Measurements from ENCODE around the gene PDE6H. TPM values are rescaled to one million over a fixed set of nuclear protein-coding genes. Genes with fewer than 3 reads are reported as not detected.
A peak's percentile ranks its signal among the peaks of the same experiment; 100 is the strongest.

PDE6H gene
- total RNA-seq, 1 donor: not detected

- no peak for DNase-seq (ENCODE audit: insufficient read length, low spot score, missing footprints)
- H3K27ac ChIP-seq (ENCODE audit: low read depth, low read length): no peak overlapping the region
- no peaks in the 10 kb centered on the region for H3K36me3 ChIP-seq (ENCODE audit: insufficient read depth, low read length)
- H4K20me1 ChIP-seq (ENCODE audit: insufficient read depth, low read length): no peaks in the 10 kb centered on the region
- H3K9me3 ChIP-seq (ENCODE audit: low read depth, low read length): no peaks in the 10 kb centered on the region
- no peak overlapping the region for H3K4me2 ChIP-seq (ENCODE audit: insufficient read depth, low read length)
- H3K4me1 ChIP-seq (ENCODE audit: insufficient read depth, low read length): peaks cover 29% of the 10 kb centered on the region
- peak overlapping the region; percentile 39 for H2AFZ ChIP-seq (ENCODE audit: low read length)
- no peaks in the 10 kb centered on the region for H3K27me3 ChIP-seq (ENCODE audit: insufficient read depth, low read length)
- no peak overlapping the region for H3K4me3 ChIP-seq (ENCODE audit: insufficient read depth, low read length)
- TF ChIP-seq CTCF (IDR thresholded peaks at IDR 0.05; ENCODE audit: extremely low read depth, low read depth, low read length): no peak
- H3K79me2 ChIP-seq (ENCODE audit: insufficient read depth, low read length): no peaks in the 10 kb centered on the region
These were observed 22.4 kb upstream of the PDE6H start for GRCh38 chr12:14950421-14950820.

GRCh38 chr12:14950982-14951746 is 21.7 kb upstream of the PDE6H start:
- Histone ChIP-seq H3K9me3 (ENCODE audit: low read depth, low read length) (no peaks in the 10 kb centered on the region), H3K4me1 (ENCODE audit: insufficient read depth, low read length) (peaks cover 29% of the 10 kb centered on the region), H4K20me1 (ENCODE audit: insufficient read depth, low read length) (no peaks in the 10 kb centered on the region), H3K36me3 (ENCODE audit: insufficient read depth, low read length) (no peaks in the 10 kb centered on the region), H2AFZ (ENCODE audit: low read length) (peak overlapping the region; percentile 45), H3K27me3 (ENCODE audit: insufficient read depth, low read length) (no peaks in the 10 kb centered on the region), H3K4me3 (ENCODE audit: insufficient read depth, low read length) (no peak overlapping the region), H3K27ac (ENCODE audit: low read depth, low read length) (peak overlapping the region; percentile 48), H3K79me2 (ENCODE audit: insufficient read depth, low read length) (no peaks in the 10 kb centered on the region), H3K4me2 (ENCODE audit: insufficient read depth, low read length) (no peak overlapping the region)
- DNase-seq (ENCODE audit: insufficient read length, low spot score, missing footprints): no peak
- no peak for TF ChIP-seq CTCF (IDR thresholded peaks at IDR 0.05; ENCODE audit: extremely low read depth, low read depth, low read length)

- Histone ChIP-seq H3K9me3 (ENCODE audit: low read depth, low read length) (no peaks in the 10 kb centered on the region), H4K20me1 (ENCODE audit: insufficient read depth, low read length) (no peaks in the 10 kb centered on the region), H3K36me3 (ENCODE audit: insufficient read depth, low read length) (no peaks in the 10 kb centered on the region), H3K27ac (ENCODE audit: low read depth, low read length) (peak overlapping the region; percentile 48), H3K4me2 (ENCODE audit: insufficient read depth, low read length) (no peak overlapping the region), H3K4me3 (ENCODE audit: insufficient read depth, low read length) (no peak overlapping the region), H3K27me3 (ENCODE audit: insufficient read depth, low read length) (no peaks in the 10 kb centered on the region), H3K79me2 (ENCODE audit: insufficient read depth, low read length) (no peaks in the 10 kb centered on the region), H3K4me1 (ENCODE audit: insufficient read depth, low read length) (peaks cover 28% of the 10 kb centered on the region), H2AFZ (ENCODE audit: low read length) (peak overlapping the region; percentile 45)
- no peak for TF ChIP-seq CTCF (IDR thresholded peaks at IDR 0.05; ENCODE audit: extremely low read depth, low read depth, low read length)
- DNase-seq (ENCODE audit: insufficient read length, low spot score, missing footprints): no peak
These were observed 21.0 kb upstream of the PDE6H start for GRCh38 chr12:14951851-14952250.

GRCh38 chr12:14952299-14952921 is 20.4 kb upstream of the PDE6H start:
- H3K4me2 ChIP-seq (ENCODE audit: insufficient read depth, low read length): peak overlapping the region; percentile 52
- H2AFZ ChIP-seq (ENCODE audit: low read length): peak overlapping the region; percentile 45
- H3K27ac ChIP-seq (ENCODE audit: low read depth, low read length): peak overlapping the region; percentile 48

More at GRCh38 chr12:14952299-14952921, 20.4 kb upstream of the PDE6H start:
- Histone ChIP-seq H4K20me1 (ENCODE audit: insufficient read depth, low read length) (no peaks in the 10 kb centered on the region), H3K79me2 (ENCODE audit: insufficient read depth, low read length) (no peaks in the 10 kb centered on the region), H3K9me3 (ENCODE audit: low read depth, low read length) (no peaks in the 10 kb centered on the region), H3K27me3 (ENCODE audit: insufficient read depth, low read length) (no peaks in the 10 kb centered on the region), H3K36me3 (ENCODE audit: insufficient read depth, low read length) (no peaks in the 10 kb centered on the region), H3K4me3 (ENCODE audit: insufficient read depth, low read length) (no peak overlapping the region), H3K4me1 (ENCODE audit: insufficient read depth, low read length) (peaks cover 27% of the 10 kb centered on the region)
- peak; percentile 43 for DNase-seq (ENCODE audit: insufficient read length, low spot score, missing footprints)
- TF ChIP-seq CTCF (IDR thresholded peaks at IDR 0.05; ENCODE audit: extremely low read depth, low read depth, low read length): no peak
